Fibroblast of skin of left quadriceps (primary cell): ENCODE results near the gene TRAK1.

Source experiments
- DNase-seq, 2 experiments: peaks; one replicate each; pipeline ENCODE4 v3.0.0-alpha.2; 2013; ENCODE audit warnings: low read depth in 2 of 2

TRAK1 gene

GRCh38 chr3:42209917-42210316, 118.8 kb downstream of the TRAK1 start:
- DNase-seq: no peak

DNA sequence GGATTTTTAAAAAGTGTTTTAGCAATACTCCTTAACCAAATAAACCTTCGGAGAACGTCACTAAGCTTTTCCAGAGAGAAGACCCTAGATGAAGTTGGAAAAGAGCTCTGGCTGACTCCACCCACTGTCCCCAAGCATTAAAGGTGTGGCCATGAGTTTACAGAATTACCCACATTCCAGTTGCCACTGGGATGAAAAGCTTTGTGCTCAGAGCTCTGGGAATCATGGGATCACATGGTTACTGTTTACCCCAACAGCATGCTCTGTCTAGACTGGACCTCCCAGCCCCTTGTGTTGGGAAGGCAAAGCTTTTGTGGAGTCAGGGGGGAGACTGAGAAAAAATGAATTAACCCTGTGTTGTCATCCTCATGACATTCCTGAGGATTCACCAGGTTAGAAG, 119.6 kb downstream of the TRAK1 start:
- no peak for DNase-seq

- no peak for DNase-seq
Observed at GRCh38 chr3:42213417-42213816, 122.3 kb downstream of the TRAK1 start.

- no peak for DNase-seq
Observed at GRCh38 chr3:42214064-42214463, 122.9 kb downstream of the TRAK1 start.

DNA sequence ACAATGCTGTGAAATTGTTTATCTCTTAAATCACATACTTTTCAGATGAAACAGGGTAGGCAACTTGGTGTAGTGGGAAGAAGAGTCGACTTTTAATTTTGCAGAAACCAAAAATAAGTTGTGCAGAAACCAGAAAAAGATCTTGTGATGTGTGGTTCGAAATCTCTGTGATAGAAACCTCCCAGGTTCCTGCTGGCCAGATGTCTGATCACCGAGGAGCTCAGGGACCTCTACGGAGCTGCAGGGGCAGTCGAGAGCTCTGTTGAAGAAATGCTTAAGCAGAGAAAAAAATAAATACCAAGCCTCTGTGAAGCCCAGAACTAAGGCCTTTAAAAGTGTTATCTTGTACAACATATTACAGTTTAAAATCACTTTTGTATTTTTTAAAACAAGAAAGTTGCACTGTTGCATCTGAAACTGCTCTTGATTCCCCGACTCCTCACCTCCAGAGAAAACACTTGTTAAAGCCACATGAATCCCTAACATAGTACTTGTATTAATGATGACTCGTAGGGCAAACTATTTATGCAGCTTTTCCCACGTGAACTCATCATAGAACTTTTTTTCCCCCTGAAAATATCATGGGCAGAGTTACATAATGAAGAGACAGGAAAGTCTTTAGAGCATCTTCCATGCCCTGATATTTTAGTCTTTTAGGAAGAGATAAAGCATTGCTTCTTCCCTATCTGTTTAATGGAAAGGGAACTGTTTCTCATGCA, 123.6 kb downstream of the TRAK1 start:
- DNase-seq: no peak

DNA sequence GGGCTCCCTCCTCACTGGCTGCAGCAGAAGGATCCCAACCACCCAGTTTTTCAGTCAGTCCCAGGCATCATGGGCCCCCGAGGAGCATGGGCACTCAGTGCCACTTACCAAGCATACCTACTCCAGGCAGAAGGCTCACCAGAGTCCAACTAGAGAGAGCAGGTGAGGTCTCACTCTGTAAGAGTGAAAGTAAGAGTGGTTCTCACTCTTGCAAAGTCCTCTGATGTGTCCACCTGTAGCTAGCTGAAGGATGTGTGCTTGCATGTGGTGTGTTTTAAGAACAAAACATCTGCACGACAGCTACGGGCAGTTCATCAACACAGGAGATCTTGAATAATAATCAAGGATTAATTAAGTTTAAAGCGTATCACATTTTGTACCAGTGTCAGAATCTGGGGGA, 125.1 kb downstream of the TRAK1 start:
- DNase-seq: no peak

DNA sequence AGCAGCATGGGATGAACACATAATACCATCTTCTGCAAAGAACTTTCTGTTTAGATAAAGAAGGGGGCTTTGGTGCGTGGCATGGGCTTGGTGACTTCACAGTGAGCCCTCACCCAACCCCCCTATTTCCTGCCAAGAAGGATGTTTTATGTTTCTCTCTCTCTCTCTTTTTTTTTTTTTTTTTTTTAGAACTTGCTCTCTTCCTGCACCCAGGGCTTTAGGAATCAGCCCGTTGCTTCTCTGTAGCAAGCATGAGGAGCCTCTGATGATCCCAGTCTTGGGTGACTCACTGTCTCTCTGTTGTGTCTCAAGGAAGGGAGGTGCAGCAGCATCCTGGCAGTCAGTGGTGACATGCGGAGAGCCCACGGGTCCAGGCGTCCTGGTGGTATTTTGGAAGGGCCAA, 125.8 kb downstream of the TRAK1 start:
- no peak for DNase-seq

DNA sequence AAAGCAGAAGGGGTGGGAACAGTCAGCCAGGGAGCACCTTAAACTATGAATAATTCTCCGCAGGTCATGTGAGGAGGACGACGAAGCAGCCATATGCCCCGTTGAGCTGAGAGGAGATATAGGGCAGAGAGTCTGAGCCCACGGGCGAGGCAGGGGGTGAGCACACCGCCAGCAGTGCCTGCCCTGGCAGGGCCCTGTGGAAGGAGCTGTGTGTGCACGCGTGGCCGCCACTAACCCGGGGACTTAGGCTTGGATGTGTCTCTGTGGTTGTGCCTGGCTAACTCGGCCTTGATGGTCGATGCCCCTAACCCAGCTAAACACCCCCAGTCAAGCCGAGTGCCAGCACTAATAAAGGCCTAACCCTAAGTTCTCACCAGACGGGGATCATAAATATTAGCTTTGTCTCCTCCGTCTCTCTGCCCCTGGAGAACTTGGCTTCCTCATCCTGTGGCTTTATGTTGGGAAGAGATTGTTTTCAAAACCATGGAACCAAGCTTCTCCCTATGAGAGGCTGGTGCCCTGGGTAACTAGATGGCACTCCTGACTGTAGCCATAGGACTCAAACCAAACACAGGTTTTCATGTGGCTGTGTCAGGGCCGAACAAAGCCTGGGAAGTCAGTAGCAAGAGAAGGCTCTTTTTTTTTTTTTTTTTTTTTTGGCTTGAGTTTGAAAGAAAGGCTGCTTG, 129.4 kb downstream of the TRAK1 start:
- no peak for DNase-seq

GRCh38 chr3:42222942-42223693, 132.0 kb downstream of the TRAK1 start:
- DNase-seq: no peak

DNA sequence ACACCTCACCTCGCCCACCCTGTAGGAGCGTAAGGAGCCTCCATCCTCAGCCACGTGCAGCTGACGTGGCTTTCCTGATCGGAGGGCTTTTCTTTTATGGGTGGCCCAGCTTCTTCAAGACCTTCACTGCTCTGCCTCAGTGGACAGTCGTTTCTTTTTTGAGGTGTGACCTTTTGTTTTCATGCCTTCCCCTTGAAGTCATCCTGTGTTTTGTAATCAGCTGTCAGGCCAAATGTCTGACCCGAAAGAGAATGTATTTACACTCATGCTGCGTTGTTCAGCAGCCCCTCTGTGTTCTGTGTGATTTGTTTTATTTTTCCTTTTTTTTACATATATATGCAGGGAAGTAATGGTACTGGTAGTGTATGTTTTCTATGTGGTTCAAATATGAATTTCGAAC, 133.0 kb downstream of the TRAK1 start:
- no peak for DNase-seq

GRCh38 chr3:42224658-42225421, 133.7 kb downstream of the TRAK1 start:
- no peak for DNase-seq

DNA sequence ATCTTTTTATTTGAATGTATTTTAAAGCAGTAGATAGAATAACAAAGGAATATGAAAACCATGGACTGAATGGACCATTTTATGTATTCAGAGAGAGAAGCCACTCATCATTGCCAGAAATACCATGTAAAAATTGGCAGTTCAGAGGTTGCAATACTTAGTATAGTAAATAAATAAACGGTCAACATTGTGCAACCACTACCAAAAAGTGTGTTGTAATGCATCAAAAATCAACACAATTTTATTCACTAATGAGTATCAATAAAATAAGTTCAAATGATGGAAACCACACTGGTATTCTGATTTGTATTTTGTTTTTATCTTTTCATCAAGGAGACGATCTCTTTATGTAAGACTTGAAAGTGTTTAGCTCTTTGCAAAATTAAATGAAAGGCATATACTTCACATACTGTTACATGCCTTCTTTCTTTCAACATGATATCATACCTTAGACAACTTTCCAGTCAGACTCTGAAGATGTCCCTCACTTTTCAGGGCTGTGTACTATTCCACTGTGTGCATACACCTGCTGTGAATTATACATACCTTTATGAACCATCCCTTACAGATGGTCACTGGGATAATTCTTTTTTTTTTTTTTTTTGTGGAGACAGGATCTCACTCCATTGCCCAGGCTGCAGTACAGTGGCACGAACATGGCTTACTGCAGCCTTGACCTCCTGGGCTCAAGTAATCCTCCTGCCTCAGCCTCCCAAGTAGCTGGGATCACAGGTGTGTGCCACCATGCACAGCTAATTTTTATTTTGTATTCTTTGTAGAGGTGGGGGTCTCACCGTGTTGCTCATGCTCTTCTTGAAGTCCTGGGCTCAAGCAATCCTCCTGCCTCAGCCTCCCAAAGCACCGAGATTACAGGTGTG, 134.6 kb downstream of the TRAK1 start:
- no peak for DNase-seq

GRCh38 chr3:42226470-42227425, 135.6 kb downstream of the TRAK1 start:
- DNase-seq: no peak

DNA sequence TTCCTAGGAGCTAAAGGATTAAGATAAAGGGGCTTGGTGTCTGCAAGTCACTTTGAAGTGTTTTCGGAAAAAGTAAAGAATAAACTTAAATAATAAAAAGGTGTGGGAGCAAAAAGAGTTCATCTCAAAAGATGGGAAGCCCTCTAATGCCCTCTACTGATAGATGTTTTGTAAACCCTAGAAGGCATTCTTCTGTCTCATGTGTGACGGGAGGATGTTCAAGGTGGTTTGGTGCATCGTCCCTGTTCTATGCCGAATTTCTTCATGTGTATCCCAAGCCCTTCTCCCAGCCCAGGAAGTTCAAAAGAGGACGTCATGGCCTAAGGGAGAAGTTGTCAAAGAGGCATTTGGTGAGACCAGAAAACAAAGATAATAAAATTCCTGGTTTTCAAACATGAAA, 137.6 kb downstream of the TRAK1 start:
- no peak for DNase-seq

DNA sequence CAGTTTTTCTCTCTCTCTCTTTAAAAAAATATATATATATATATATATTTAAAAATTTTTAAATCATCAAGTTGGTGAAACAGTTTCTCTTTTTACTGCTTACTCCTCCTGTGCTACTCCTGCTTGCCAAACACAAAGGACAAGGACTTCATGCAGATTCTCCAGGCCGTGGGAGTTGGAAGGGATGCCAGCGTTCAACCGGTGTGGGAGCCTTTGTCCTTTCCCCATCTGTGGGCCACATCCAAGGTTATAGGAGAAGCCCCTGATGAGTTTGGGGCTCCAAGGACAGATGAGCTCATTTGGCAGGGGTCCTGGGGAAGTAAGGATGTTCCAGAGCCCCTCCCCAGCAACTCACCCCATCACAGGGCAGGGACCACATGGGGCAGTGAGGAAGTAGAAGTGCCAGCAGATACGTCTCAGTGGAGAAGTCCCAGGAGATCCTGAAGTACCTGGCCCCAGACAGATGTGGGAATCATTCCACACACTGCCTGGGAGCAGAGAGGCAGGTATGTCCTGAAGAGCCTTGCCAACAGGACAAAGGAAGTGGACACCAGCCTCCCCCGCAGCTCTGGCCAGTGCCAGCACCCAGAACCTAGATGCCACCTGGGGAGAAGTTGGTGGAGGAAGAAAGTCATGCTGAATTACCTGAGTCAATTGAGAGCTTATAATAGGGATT, 138.2 kb downstream of the TRAK1 start:
- DNase-seq: no peak

- DNase-seq: peak in 1 of 2 experiments; percentile 36
Observed at GRCh38 chr3:42229942-42230688, 139.0 kb downstream of the TRAK1 start.

- no peak for DNase-seq
Observed at GRCh38 chr3:42230860-42231259, 139.7 kb downstream of the TRAK1 start.

- no peak for DNase-seq
Observed at GRCh38 chr3:42235532-42235931, 144.4 kb downstream of the TRAK1 start.

DNA sequence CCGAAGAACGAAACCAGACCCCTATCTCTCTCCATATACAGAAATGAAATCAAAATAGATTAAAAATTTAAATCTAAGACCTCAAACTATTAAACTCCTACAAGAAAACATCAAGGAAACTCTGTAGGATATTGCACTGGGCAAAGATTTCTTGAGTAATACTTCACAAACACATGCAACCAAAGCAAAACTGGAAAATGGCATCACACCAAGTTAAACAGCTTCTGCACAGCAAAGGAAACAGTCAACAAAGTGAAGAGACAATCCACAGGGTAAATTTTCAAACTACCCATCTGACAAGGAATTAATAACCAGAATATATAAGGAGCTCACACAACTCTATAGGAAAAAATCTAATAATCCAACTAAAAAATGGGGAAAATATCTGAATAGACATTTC, 145.5 kb downstream of the TRAK1 start:
- DNase-seq: no peak
